H9 (cell line): ENCODE measurements around the gene TLE4. TPM values are rescaled to one million over a fixed set of nuclear protein-coding genes. Genes with fewer than 3 reads are reported as not detected.

Experiments used
- DNase-seq: peaks from one replicate; pipeline ENCODE4 v3.0.0-alpha.2; 2017
- H2AFZ ChIP-seq: one replicate; pipeline ENCODE4 v1.6.1; 2013; ENCODE audit warnings: mild to moderate bottlenecking, low read length, control low read depth, moderate library complexity
- H2AK5ac ChIP-seq: 2 replicates; pipeline ENCODE4 v1.6.1; 2013; ENCODE audit warnings: low read length, control low read depth, mixed read lengths; ENCODE audit not compliant: insufficient read length
- H2BK120ac ChIP-seq: one replicate; pipeline ENCODE4 v1.6.1; 2013; ENCODE audit warnings: low read depth, mild to moderate bottlenecking, low read length, control low read depth, inconsistent platforms; ENCODE audit not compliant: poor library complexity, severe bottlenecking
- H2BK12ac ChIP-seq: 2 replicates; pipeline ENCODE4 v1.6.1; 2013; ENCODE audit warnings: low read length, control low read depth, mixed read lengths, low read depth; ENCODE audit not compliant: insufficient read length
- H2BK15ac ChIP-seq: 2 replicates; pipeline ENCODE4 v1.6.1; 2013; ENCODE audit warnings: low read depth, low read length, control low read depth
- H2BK20ac ChIP-seq: one replicate; pipeline ENCODE4 v1.6.1; 2013; ENCODE audit warnings: low read depth, mild to moderate bottlenecking, low read length, control low read depth, inconsistent platforms; ENCODE audit not compliant: poor library complexity, severe bottlenecking
- H2BK5ac ChIP-seq: 2 replicates; pipeline ENCODE4 v1.6.1; 2013; ENCODE audit warnings: low read length, control low read depth, mixed read lengths; ENCODE audit not compliant: insufficient read length
- H3K14ac ChIP-seq: 2 replicates; pipeline ENCODE4 v1.6.1; 2013; ENCODE audit warnings: low read length, control low read depth; ENCODE audit not compliant: insufficient read depth
- H3K18ac ChIP-seq: 2 replicates; pipeline ENCODE4 v1.6.1; 2013; ENCODE audit warnings: low read depth, mild to moderate bottlenecking, mixed read lengths, low read length, control low read depth; ENCODE audit not compliant: insufficient read length
- H3K23ac ChIP-seq: 2 replicates; pipeline ENCODE4 v1.6.1; 2013; ENCODE audit warnings: low read length, control low read depth, mixed read lengths, low read depth; ENCODE audit not compliant: insufficient read length
- H3K23me2 ChIP-seq: 2 replicates; pipeline ENCODE4 v1.6.1; 2013; ENCODE audit warnings: low read depth, mild to moderate bottlenecking, mixed read lengths, low read length, control low read depth; ENCODE audit not compliant: insufficient read length, poor library complexity, severe bottlenecking
- H3K27ac ChIP-seq: 2 replicates; pipeline ENCODE4 v1.5.1; 2013; ENCODE audit warnings: low read length, control low read depth, mixed read lengths, low read depth; ENCODE audit not compliant: insufficient read length
- H3K27me3 ChIP-seq: 2 replicates; pipeline ENCODE4 v1.6.1; 2013; ENCODE audit warnings: low read length, control low read depth, inconsistent platforms; ENCODE audit not compliant: insufficient read depth
- H3K4ac ChIP-seq: 2 replicates; pipeline ENCODE4 v1.6.1; 2013; ENCODE audit warnings: low read depth, mild to moderate bottlenecking, control low read depth, inconsistent platforms, low read length, moderate library complexity
- H3K4me1 ChIP-seq: 2 replicates; pipeline ENCODE4 v1.6.1; 2013; ENCODE audit warnings: low read length, control low read depth, inconsistent platforms; ENCODE audit not compliant: insufficient read depth
- H3K4me2 ChIP-seq: 2 replicates; pipeline ENCODE4 v1.6.1; 2013; ENCODE audit warnings: low read length, control low read depth, mixed read lengths; ENCODE audit not compliant: insufficient read length, insufficient read depth
- H3K56ac ChIP-seq: 2 replicates; pipeline ENCODE4 v1.6.1; 2013; ENCODE audit warnings: low read depth, mild to moderate bottlenecking, mixed read lengths, low read length, control low read depth; ENCODE audit not compliant: insufficient read length
- H3K79me1 ChIP-seq: 2 replicates; pipeline ENCODE4 v1.6.1; 2013; ENCODE audit warnings: low read depth, mild to moderate bottlenecking, moderate library complexity, low read length, control low read depth, inconsistent platforms; ENCODE audit not compliant: insufficient read depth, poor library complexity, severe bottlenecking
- H3K79me2 ChIP-seq: 2 replicates; pipeline ENCODE4 v1.6.1; 2013; ENCODE audit warnings: low read length, control low read depth, inconsistent platforms; ENCODE audit not compliant: insufficient read depth
- H3K9ac ChIP-seq: 2 replicates; pipeline ENCODE4 v1.6.1; 2013; ENCODE audit warnings: low read length, control low read depth, mixed read lengths; ENCODE audit not compliant: insufficient read length; ENCODE audit errors: extremely low read depth
- H3K9me3 ChIP-seq: one replicate; pipeline ENCODE4 v1.6.1; 2013; ENCODE audit warnings: low read depth, low read length, inconsistent platforms; ENCODE audit not compliant: control insufficient read depth
- H3T11ph ChIP-seq: one replicate; pipeline ENCODE4 v1.6.1; 2013; ENCODE audit warnings: mild to moderate bottlenecking, low read length, control low read depth, inconsistent platforms
- H4K20me1 ChIP-seq: one replicate; pipeline ENCODE4 v1.6.1; 2013; ENCODE audit not compliant: control insufficient read depth, insufficient read length, insufficient read depth
- H4K5ac ChIP-seq: 2 replicates; pipeline ENCODE4 v1.6.1; 2013; ENCODE audit warnings: low read depth, mild to moderate bottlenecking, mixed read lengths, low read length, control low read depth; ENCODE audit not compliant: insufficient read length
- H4K8ac ChIP-seq: replicated peaks from 2 replicates; pipeline ENCODE4 v1.6.1; 2013; ENCODE audit warnings: low read length, control low read depth, mixed read lengths, low read depth; ENCODE audit not compliant: insufficient read length
- H4K91ac ChIP-seq: 2 replicates; pipeline ENCODE4 v1.6.1; 2013; ENCODE audit warnings: low read depth, mild to moderate bottlenecking, moderate library complexity, mixed read lengths, low read length, control low read depth; ENCODE audit not compliant: insufficient read length
- H3K27ac Mint-ChIP-seq, 3 experiments: 2 replicates in 2 of 3; 3 replicates in 1 of 3; pipeline ENCODE4 v1.8.0; 2020 to 2021; ENCODE audit warnings: mixed read lengths in 3 of 3, mild to moderate bottlenecking in 1 of 3, moderate library complexity in 1 of 3
- H3K27me3 Mint-ChIP-seq: 2 replicates; pipeline ENCODE4 v1.8.0; 2021; ENCODE audit warnings: low read depth, mild to moderate bottlenecking, moderate library complexity, mixed read lengths
- H3K36me3 Mint-ChIP-seq, 3 experiments: 2 replicates in 2 of 3; 3 replicates in 1 of 3; pipeline ENCODE4 v1.8.0; 2020 to 2021; ENCODE audit warnings: low read depth in 3 of 3, mixed read lengths in 3 of 3; ENCODE audit not compliant: insufficient read depth in 1 of 3
- H3K4me1 Mint-ChIP-seq, 2 experiments: 2 replicates each; pipeline ENCODE4 v1.8.0; 2020; ENCODE audit warnings: mixed read lengths in 2 of 2
- H3K4me3 Mint-ChIP-seq, 2 experiments: 2 replicates in 1 of 2; 3 replicates in 1 of 2; pipeline ENCODE4 v1.8.0; 2020 to 2021; ENCODE audit warnings: mild to moderate bottlenecking in 2 of 2, mixed read lengths in 2 of 2, moderate library complexity in 1 of 2
- H3K9me3 Mint-ChIP-seq, 2 experiments: 2 replicates in 1 of 2; 3 replicates in 1 of 2; pipeline ENCODE4 v1.8.0; 2020; ENCODE audit warnings: mild to moderate bottlenecking in 2 of 2, mixed read lengths in 2 of 2, moderate library complexity in 1 of 2
- CTCF ChIP-seq: fragments of 200-600 bp; sonication (generic); conservative IDR thresholded peaks from 3 replicates; pipeline ENCODE4 v1.8.0; 2021; ENCODE audit warnings: antibody characterized with exemption, mild to moderate bottlenecking
- WGBS: extraction: QIAGEN DNeasy Blood & Tissue Kit; methylation state at CpG from one replicate; pipeline ENCODE4 v1.1.7; 2013; ENCODE audit warnings: missing lambda C conversion rate, low lambda C conversion rate, mixed read lengths; ENCODE audit not compliant: insufficient read length; ENCODE audit errors: extremely low coverage; 5-methylcytosine and 5-hydroxymethylcytosine counted together
- total RNA-seq: library from RNA; stranded (reverse); gene quantifications from 2 replicates; pipeline ENCODE4 v1.2.1, GENCODE V29; 2021

Gene TLE4
- total RNA-seq, 1 experiment from 2014 or later: 35.1 TPM

GRCh38 chr9:79638806-79639205 is 67.0 kb downstream of the TLE4 start:
- no peak overlapping the region for H4K8ac ChIP-seq
- no peaks in the 10 kb centered on the region for H3K79me2 ChIP-seq
- no peaks in the 10 kb centered on the region for H4K20me1 ChIP-seq
- H3K56ac ChIP-seq: no peak overlapping the region
- Mint-ChIP-seq H3K4me3 (no peak overlapping the region), H3K27me3 (no peaks in the 10 kb centered on the region), H3K27ac (no peak overlapping the region), H3K36me3 (peaks cover under 1 to 14% (median 6%) of the 10 kb centered on the region in 3 experiments; a peak in 6 of 7 replicates), H3K9me3 (peaks cover under 1 to 1% of the 10 kb centered on the region in 2 experiments; a peak in 2 of 5 replicates), H3K4me1 (no peaks in the 10 kb centered on the region; a peak in 2 of 4 replicates)
- no peaks in the 10 kb centered on the region for H3K79me1 ChIP-seq
- no peak overlapping the region for H4K5ac ChIP-seq
- H3K27me3 ChIP-seq: no peaks in the 10 kb centered on the region
- H3K23me2 ChIP-seq: no peaks in the 10 kb centered on the region
- H2BK5ac ChIP-seq: no peak overlapping the region
- no peak overlapping the region for H3K4ac ChIP-seq
- no peak overlapping the region for H3K27ac ChIP-seq
- no peak overlapping the region for H4K91ac ChIP-seq
- no peak overlapping the region for H3K23ac ChIP-seq
- no peak for DNase-seq
- no peak overlapping the region for H3K9ac ChIP-seq
- no peak overlapping the region for H2BK120ac ChIP-seq
- H2BK20ac ChIP-seq: no peak overlapping the region
- H3K18ac ChIP-seq: no peak overlapping the region
- no peak overlapping the region for H2BK12ac ChIP-seq
- no peak overlapping the region for H2BK15ac ChIP-seq
- no peak overlapping the region for H2AFZ ChIP-seq
- H3K9me3 ChIP-seq: no peaks in the 10 kb centered on the region
- WGBS: no CpG with 5 or more reads among the region's 2 CpGs
- no peak overlapping the region for H3T11ph ChIP-seq
- H3K4me2 ChIP-seq: no peak overlapping the region
- H3K14ac ChIP-seq: no peak overlapping the region
- H2AK5ac ChIP-seq: no peak overlapping the region
- H3K4me1 ChIP-seq: no peaks in the 10 kb centered on the region
- no peak for TF ChIP-seq CTCF
